Measurements from ENCODE around the gene ERI3. TPM values are rescaled to one million over a fixed set of nuclear protein-coding genes. Genes with fewer than 3 reads are reported as not detected.

ERI3 gene
- total and polyA plus RNA-seq, 2 of the 13 experiments (the other 11 are each of a cell fraction or from before 2014, with no cell fraction given) = 35.6 to 35.9 TPM

DNA sequence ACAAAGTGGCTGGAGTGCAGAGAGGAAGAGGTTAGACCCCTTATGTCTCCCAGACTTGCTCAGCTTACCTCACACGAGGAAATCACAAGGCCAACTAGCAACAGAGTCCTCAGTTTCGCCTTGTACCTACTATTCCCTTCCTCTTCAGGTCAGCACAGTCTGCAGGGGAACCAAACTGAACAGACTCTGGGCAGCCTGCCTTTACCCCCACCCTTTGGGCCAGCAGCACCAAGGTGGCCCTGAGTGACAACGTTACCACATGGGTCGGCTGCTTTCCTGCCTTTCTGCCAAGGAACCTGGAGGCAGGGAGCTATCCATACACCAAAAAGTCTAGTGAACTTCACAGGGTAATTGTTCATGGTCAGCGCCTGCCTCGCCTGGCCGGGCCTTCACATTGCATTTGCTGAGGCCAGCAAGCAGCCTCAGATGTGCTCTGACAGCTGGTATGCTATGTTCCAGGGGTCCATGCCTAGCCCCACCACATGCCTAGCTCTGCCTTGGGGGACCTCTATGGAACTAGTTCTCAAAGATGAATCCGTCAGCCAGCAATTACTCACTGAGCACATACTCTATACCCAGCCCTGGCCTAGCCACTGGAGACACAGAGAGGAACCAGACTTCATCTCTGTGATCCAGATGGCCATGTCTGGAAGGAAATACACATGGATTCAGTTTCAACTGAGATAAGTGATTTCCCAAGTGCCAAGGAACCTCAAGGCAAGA, 72.2 kb downstream of the ERI3 start (continued):
- TF ChIP-seq, protein P1, sequence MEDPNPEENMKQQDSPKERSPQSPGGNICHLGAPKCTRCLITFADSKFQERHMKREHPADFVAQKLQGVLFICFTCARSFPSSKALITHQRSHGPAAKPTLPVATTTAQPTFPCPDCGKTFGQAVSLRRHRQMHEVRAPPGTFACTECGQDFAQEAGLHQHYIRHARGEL (CRISPR knock-in tag; IDR thresholded peaks at IDR 0.05) = 0 out of 2 replicates have a peak, but pooled peaks have one; percentile 15
- TF ChIP-seq HDAC1 (CRISPR knock-in tag; IDR thresholded peaks at IDR 0.05) (no peak), ZNF136 (CRISPR knock-in tag; IDR thresholded peaks at IDR 0.05; ENCODE audit: low read depth) (peak; percentile 67), NFE2L1 (CRISPR knock-in tag; IDR thresholded peaks at IDR 0.05; ENCODE audit: borderline replicate concordance) (0 out of 2 replicates have a peak, but pooled peaks have one; percentile 39), FOXP1 (IDR thresholded peaks at IDR 0.05) (no peak), FOXP1 (CRISPR knock-in tag; IDR thresholded peaks at IDR 0.05) (0 out of 2 replicates have a peak, but pooled peaks have one; percentile 1), ZNF326 (CRISPR knock-in tag; IDR thresholded peaks at IDR 0.05; ENCODE audit: borderline replicate concordance) (no peak)
- TF ChIP-seq, protein P2, sequence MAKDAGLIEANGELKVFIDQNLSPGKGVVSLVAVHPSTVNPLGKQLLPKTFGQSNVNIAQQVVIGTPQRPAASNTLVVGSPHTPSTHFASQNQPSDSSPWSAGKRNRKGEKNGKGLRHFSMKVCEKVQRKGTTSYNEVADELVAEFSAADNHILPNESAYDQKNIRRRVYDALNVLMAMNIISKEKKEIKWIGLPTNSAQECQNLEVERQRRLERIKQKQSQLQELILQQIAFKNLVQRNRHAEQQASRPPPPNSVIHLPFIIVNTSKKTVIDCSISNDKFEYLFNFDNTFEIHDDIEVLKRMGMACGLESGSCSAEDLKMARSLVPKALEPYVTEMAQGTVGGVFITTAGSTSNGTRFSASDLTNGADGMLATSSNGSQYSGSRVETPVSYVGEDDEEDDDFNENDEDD (CRISPR knock-in tag; IDR thresholded peaks at IDR 0.05; ENCODE audit: borderline replicate concordance) = 0 out of 2 replicates have a peak, but pooled peaks have one; percentile 27
- TF ChIP-seq, protein P3, sequence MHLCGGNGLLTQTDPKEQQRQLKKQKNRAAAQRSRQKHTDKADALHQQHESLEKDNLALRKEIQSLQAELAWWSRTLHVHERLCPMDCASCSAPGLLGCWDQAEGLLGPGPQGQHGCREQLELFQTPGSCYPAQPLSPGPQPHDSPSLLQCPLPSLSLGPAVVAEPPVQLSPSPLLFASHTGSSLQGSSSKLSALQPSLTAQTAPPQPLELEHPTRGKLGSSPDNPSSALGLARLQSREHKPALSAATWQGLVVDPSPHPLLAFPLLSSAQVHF (CRISPR knock-in tag; IDR thresholded peaks at IDR 0.05) = no peak
- TF ChIP-seq, protein P4, sequence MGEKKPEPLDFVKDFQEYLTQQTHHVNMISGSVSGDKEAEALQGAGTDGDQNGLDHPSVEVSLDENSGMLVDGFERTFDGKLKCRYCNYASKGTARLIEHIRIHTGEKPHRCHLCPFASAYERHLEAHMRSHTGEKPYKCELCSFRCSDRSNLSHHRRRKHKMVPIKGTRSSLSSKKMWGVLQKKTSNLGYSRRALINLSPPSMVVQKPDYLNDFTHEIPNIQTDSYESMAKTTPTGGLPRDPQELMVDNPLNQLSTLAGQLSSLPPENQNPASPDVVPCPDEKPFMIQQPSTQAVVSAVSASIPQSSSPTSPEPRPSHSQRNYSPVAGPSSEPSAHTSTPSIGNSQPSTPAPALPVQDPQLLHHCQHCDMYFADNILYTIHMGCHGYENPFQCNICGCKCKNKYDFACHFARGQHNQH (CRISPR knock-in tag; IDR thresholded peaks at IDR 0.05) = no peak
- TF ChIP-seq, protein P5, sequence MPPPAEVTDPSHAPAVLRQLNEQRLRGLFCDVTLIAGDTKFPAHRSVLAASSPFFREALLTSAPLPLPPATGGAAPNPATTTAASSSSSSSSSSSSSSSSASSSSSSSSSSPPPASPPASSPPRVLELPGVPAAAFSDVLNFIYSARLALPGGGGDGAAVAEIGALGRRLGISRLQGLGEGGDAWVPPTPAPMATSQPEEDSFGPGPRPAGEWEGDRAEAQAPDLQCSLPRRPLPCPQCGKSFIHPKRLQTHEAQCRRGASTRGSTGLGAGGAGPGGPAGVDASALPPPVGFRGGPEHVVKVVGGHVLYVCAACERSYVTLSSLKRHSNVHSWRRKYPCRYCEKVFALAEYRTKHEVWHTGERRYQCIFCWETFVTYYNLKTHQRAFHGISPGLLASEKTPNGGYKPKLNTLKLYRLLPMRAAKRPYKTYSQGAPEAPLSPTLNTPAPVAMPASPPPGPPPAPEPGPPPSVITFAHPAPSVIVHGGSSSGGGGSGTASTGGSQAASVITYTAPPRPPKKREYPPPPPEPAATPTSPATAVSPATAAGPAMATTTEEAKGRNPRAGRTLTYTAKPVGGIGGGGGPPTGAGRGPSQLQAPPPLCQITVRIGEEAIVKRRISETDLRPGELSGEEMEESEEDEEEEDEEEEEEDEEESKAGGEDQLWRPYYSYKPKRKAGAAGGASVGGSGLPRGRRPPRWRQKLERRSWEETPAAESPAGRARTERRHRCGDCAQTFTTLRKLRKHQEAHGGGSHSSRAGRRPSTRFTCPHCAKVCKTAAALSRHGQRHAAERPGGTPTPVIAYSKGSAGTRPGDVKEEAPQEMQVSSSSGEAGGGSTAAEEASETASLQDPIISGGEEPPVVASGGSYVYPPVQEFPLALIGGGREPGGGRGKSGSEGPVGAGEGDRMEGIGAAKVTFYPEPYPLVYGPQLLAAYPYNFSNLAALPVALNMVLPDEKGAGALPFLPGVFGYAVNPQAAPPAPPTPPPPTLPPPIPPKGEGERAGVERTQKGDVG (CRISPR knock-in tag; IDR thresholded peaks at IDR 0.05; ENCODE audit: borderline replicate concordance) = 0 out of 2 replicates have a peak, but pooled peaks have one; percentile 26
- TF ChIP-seq, protein P6, sequence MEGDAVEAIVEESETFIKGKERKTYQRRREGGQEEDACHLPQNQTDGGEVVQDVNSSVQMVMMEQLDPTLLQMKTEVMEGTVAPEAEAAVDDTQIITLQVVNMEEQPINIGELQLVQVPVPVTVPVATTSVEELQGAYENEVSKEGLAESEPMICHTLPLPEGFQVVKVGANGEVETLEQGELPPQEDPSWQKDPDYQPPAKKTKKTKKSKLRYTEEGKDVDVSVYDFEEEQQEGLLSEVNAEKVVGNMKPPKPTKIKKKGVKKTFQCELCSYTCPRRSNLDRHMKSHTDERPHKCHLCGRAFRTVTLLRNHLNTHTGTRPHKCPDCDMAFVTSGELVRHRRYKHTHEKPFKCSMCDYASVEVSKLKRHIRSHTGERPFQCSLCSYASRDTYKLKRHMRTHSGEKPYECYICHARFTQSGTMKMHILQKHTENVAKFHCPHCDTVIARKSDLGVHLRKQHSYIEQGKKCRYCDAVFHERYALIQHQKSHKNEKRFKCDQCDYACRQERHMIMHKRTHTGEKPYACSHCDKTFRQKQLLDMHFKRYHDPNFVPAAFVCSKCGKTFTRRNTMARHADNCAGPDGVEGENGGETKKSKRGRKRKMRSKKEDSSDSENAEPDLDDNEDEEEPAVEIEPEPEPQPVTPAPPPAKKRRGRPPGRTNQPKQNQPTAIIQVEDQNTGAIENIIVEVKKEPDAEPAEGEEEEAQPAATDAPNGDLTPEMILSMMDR (CRISPR knock-in tag; IDR thresholded peaks at IDR 0.05) = peak; percentile 21
- TF ChIP-seq, protein P7, sequence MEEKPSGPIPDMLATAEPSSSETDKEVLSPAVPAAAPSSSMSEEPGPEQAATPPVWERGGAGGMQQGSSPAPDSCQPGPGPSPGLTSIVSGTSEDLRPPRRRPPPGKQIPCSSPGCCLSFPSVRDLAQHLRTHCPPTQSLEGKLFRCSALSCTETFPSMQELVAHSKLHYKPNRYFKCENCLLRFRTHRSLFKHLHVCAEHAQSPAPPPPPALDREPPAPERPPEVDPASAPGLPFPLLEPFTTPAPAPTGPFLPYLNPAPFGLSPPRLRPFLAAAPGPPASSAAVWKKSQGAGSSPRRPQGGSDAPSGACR (CRISPR knock-in tag; IDR thresholded peaks at IDR 0.05) = no peak
